Effector memory CD4-positive, alpha-beta T cell (primary cell): ENCODE measurements around the gene RNF220.

Source experiments
- DNase-seq, 3 donors: peaks; one replicate each; pipeline ENCODE4 v3.0.0-alpha.2; 2020
- H3K27ac ChIP-seq: 2 replicates; pipeline ENCODE4 v1.7.0; 2013; ENCODE audit warnings: mild to moderate bottlenecking, low read length, moderate library complexity; ENCODE audit not compliant: insufficient read depth, poor library complexity, severe bottlenecking
- H3K27me3 ChIP-seq: replicated peaks from 2 replicates; pipeline ENCODE4 v1.7.0; 2013; ENCODE audit warnings: mild to moderate bottlenecking, low read length; ENCODE audit not compliant: insufficient read depth, control insufficient read depth, poor library complexity, severe bottlenecking
- H3K36me3 ChIP-seq: 2 replicates; pipeline ENCODE4 v1.7.0; 2013; ENCODE audit warnings: mild to moderate bottlenecking, low read length, moderate library complexity; ENCODE audit not compliant: control insufficient read depth, insufficient read depth
- H3K4me1 ChIP-seq: 2 replicates; pipeline ENCODE4 v1.7.0; 2013; ENCODE audit warnings: low read length, mild to moderate bottlenecking; ENCODE audit not compliant: control insufficient read depth, insufficient read depth, poor library complexity, severe bottlenecking
- H3K4me3 ChIP-seq: 2 replicates; pipeline ENCODE4 v1.7.0; 2013; ENCODE audit warnings: low read length, low read depth, mild to moderate bottlenecking; ENCODE audit not compliant: insufficient read depth, poor library complexity, severe bottlenecking
- H3K9me3 ChIP-seq: 2 replicates; pipeline ENCODE4 v1.7.0; 2013; ENCODE audit warnings: mild to moderate bottlenecking, low read length, moderate library complexity; ENCODE audit not compliant: control insufficient read depth

Gene RNF220

DNA sequence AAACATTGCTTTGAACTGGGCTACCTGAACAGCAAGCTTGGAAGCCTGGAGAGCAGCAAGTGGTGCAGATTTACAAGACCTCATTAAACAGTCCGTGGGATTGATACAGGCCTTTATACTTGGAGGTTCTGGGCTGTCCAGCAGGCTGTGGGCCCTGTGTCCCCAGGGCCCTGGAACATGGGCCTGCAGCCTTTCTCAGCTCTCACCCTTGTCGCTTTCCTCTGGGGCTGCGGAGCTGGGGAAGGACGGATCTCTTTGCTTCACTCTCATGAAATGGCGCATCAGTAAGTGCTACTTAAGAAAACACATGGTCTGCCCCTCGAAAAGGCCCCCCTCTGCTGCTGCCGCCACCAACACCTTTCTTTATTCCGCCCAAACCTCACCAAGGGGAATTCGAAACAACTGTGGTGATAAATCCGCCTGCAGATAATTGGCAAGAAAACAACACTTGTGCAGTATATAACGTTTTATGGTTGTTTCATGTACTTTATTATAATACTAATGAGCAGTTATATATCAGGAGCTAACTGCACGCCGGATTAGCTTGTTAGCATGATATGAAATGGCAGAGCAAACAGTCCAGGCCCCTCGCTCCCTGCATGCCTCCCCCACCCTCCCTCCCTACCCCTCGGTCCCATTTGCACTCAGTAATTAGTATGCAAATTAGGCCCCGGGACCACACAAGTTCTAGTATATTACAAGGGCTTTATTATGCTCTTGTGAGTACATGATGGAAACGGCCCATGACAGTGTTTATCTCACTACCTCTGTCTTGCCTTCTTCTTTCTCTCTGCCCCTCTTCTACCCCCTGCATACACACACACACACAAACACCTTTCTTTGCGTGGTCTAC is 131.5 kb downstream of the RNF220 start:
- Histone ChIP-seq H3K4me3 (no peak overlapping the region), H3K36me3 (no peaks in the 10 kb centered on the region), H3K27ac (no peak overlapping the region), H3K27me3 (no peaks in the 10 kb centered on the region), H3K4me1 (no peaks in the 10 kb centered on the region), H3K9me3 (no peaks in the 10 kb centered on the region)
- DNase-seq: no peak

DNA sequence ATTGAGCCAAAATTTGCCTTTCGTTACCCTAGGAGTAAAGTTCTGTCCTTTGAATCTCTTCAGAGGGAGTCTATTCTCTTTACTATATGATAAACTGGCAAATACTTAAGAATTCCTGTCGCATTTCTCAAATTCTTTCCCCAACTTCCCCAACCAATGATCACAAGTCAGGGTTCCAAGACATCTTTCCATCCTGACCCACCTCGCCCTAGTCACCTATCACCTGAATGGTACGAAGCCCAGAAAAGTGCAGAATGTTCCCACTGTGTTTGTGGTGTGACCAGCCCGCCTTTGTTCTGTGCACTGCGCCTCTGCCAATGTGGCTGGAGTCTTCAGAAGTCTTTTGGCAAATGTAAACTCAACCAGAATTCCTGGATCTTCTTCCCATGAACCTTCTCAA is 132.5 kb downstream of the RNF220 start:
- H3K9me3 ChIP-seq: no peaks in the 10 kb centered on the region
- H3K36me3 ChIP-seq: no peaks in the 10 kb centered on the region
- DNase-seq: no peak
- H3K4me1 ChIP-seq: no peaks in the 10 kb centered on the region
- H3K4me3 ChIP-seq: no peak overlapping the region
- no peak overlapping the region for H3K27ac ChIP-seq
- H3K27me3 ChIP-seq: no peaks in the 10 kb centered on the region

DNA sequence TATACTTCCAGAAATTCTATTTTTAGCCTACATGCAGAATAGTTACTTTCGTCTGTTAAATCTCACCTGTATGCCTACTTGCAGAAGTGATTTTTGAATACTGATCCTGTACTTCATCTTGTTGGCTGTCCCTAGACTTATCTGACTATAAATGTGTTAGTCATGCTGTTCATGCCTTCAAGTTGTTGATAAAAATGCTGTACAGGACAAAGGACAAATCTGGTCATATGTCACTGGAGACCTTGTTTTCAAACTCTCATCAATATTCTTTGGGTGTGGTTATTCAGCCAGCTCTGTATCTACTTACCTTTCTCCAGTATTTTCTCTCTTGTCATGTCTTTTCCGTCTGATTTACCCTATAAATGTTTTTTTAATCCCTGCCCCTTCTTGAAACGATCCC is 132.9 kb downstream of the RNF220 start:
- Histone ChIP-seq H3K36me3 (no peaks in the 10 kb centered on the region), H3K4me1 (no peaks in the 10 kb centered on the region), H3K9me3 (no peaks in the 10 kb centered on the region), H3K27ac (no peak overlapping the region), H3K4me3 (no peak overlapping the region), H3K27me3 (no peaks in the 10 kb centered on the region)
- no peak for DNase-seq

DNA sequence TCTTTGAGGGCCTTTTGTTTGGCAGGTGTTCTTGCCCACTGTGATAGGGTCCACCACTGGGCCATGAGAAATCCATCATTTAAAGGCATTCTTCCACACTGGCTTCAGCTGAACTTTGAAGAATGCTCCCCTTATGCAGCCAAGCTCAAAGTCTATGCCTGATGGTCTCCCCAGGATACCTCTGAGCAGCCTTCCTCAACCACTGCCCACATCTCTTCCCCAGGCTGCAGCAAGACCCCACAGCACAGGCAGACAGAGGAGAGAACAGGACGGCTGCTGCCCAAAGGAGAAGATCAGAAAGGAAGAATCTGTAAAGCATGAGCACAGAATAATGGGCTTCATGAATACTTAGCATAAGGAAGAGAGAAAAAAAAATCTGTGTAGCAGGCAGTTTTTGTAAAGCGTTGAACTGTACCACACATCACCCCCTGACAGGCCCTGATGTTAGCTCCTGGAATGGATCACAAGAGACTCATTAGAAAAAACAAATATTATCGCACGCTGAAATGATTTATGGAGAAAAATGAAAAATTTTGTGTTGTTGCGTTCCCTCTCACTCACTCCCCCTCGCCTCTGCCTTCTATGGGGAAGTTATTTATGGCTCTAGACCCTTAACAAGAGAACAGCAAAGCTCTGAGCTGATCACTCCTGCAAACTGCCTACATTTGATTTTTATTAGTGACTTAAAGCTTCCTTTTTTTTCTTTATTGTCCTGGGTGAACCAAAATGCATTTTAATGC is 135.1 kb downstream of the RNF220 start:
- Histone ChIP-seq H3K4me3 (no peak overlapping the region), H3K4me1 (no peaks in the 10 kb centered on the region), H3K27ac (no peak overlapping the region), H3K9me3 (no peaks in the 10 kb centered on the region), H3K36me3 (no peaks in the 10 kb centered on the region), H3K27me3 (no peaks in the 10 kb centered on the region)
- DNase-seq: no peak

DNA sequence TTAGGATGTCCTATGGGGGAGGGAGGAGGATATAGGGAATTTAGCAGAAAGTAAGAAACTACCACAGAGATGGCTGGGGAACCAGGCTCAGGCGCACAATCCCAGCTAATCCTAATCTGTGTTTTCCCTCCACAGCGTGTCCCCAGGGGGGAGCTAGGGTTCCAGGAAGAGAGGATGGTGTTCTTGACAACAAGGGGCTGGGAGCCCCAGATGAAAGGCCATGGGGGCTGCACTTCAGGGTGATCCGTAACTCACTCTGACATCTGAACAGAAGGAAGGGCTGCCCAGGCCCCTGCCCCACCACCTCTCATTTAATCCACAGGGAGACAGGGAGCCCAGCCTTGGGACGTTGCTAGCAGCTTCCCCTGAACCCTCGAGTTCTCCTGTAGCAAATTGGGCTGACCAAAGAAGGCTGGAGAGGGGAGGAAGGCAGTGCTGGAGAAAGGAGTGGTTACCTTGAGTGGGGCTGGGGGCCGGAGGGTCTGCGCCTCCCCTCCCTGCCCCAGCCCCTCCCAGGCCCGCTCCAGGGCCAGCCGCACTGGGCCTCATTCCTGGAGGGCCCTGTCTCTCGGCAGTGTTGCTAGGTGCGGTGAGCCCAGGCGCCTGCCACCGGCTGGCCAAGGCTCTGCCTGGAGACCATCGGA is 137.5 kb downstream of the RNF220 start:
- H3K4me1 ChIP-seq: no peaks in the 10 kb centered on the region
- H3K9me3 ChIP-seq: no peaks in the 10 kb centered on the region
- no peak overlapping the region for H3K4me3 ChIP-seq
- H3K36me3 ChIP-seq: no peaks in the 10 kb centered on the region
- DNase-seq: no peak
- H3K27me3 ChIP-seq: no peaks in the 10 kb centered on the region
- no peak overlapping the region for H3K27ac ChIP-seq

DNA sequence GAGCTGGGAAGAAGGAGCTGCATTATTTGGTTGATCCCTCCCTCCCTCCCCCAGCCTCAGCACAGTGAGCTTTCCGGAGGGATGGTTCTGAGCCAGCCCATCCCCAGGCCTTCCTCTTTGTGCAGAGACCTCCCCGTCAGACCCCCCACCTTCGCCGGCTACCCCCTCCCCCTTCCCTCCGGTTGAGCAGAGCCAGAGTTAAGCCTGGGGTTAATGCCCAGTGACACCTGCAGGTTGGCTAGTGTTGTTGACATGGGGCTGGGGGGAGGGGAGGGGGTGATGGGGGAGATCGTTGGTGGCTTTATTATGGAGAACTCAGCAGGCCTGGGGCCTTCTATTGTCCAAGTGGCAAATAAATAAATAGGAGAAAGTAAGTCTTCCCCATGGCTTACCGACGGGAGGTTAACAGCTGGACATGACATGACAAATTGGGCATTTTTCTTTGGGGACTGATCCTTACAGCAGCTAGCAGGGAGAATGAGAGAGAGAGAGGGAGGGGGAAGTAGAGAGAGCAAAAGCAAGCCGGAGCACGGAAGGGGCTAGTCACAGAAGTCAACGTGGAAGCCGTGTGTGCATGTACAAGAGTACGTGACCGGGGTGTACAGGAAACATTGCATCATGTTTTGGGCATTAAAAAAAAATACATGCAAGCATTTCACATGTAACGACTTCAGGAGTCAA is 138.1 kb downstream of the RNF220 start:
- no peak overlapping the region for H3K27ac ChIP-seq
- no peaks in the 10 kb centered on the region for H3K9me3 ChIP-seq
- H3K4me3 ChIP-seq: no peak overlapping the region
- no peaks in the 10 kb centered on the region for H3K36me3 ChIP-seq
- H3K4me1 ChIP-seq: no peaks in the 10 kb centered on the region
- DNase-seq: no peak
- no peaks in the 10 kb centered on the region for H3K27me3 ChIP-seq

DNA sequence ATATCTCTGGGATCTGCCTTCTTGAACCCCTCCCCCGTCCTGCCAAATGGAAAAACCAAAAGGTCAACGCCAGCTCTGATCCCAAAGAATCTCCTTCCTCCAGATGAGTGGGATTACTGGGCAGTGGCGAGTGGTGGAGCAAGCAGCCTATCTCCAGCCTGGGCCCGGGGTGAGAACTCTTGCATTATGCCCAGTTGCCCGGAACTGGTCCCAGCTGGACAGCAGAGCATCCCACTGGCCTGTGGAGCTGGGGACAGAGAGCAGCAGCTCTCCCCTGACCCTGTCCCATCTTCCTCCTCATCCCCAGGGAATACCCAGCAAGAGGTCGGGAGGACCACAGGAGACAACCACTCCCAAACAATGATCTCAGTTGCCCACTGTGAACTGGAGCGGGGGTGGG is 138.7 kb downstream of the RNF220 start:
- DNase-seq: no peak
- Histone ChIP-seq H3K4me3 (no peak overlapping the region), H3K4me1 (no peaks in the 10 kb centered on the region), H3K27ac (no peak overlapping the region), H3K27me3 (no peaks in the 10 kb centered on the region), H3K9me3 (no peaks in the 10 kb centered on the region), H3K36me3 (no peaks in the 10 kb centered on the region)

DNA sequence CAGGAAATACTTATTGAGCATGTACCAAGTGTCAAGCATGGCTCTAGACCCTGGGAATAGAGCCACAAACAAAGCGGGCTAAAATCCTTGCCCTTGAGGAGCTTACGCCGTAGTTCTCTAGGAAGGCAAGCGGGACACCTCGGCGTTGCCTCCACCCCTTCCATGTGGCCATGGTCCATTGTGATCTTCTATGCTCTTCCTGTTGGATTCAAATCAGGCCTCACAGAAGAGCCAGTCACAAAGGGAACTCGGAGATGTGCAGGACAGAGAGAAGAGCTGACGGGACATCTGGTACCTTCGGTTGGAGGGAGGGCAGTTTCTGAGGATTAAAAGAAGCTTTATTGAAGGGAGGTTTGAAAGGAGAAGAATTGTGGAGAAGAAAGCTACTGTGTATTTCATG is 139.9 kb downstream of the RNF220 start:
- Histone ChIP-seq H3K9me3 (no peaks in the 10 kb centered on the region), H3K36me3 (no peaks in the 10 kb centered on the region), H3K27ac (no peak overlapping the region), H3K4me3 (no peak overlapping the region), H3K27me3 (no peaks in the 10 kb centered on the region), H3K4me1 (no peaks in the 10 kb centered on the region)
- no peak for DNase-seq

DNA sequence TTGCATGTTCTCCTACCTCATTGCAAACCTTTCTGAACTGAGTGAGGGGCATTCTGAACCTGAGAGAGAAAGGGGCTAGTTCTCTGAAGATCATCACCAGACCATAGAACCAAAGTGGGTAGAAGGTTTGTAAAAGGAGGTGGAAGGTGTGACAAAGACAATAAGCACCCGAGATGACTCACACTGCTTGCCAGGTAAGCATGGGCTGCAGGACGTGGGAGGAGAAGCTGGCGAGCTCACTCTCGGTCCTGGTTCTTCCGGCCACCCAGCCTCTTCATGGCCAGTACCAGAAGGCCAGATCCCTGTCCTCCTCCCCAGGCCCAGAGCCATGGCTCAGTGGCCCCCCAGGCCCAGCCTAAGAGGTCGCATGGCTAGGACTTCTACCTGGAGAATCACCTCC is 140.9 kb downstream of the RNF220 start:
- Histone ChIP-seq H3K36me3 (no peaks in the 10 kb centered on the region), H3K4me3 (no peak overlapping the region), H3K27me3 (no peaks in the 10 kb centered on the region), H3K27ac (no peak overlapping the region), H3K9me3 (no peaks in the 10 kb centered on the region), H3K4me1 (no peaks in the 10 kb centered on the region)
- no peak for DNase-seq
